ENCODE measurements around the gene PLA2G5.
"Not testable (repeated sequence)": the region's sequence is repeated elsewhere in the genome, so short reads cannot be mapped to it uniquely, and the experiment has no call there.

Gene PLA2G5

GRCh38 chr1:20112279-20113000 lies 42.4 kb downstream of the PLA2G5 start:
- DNase-seq, result no peak
- intact Hi-C loops (cut with DNase I), result no loop called here

GRCh38 chr1:20114021-20114648 lies 44.1 kb downstream of the PLA2G5 start:
- DNase-seq, result no peak
- intact Hi-C loops (cut with DNase I), result no loop called here

DNA sequence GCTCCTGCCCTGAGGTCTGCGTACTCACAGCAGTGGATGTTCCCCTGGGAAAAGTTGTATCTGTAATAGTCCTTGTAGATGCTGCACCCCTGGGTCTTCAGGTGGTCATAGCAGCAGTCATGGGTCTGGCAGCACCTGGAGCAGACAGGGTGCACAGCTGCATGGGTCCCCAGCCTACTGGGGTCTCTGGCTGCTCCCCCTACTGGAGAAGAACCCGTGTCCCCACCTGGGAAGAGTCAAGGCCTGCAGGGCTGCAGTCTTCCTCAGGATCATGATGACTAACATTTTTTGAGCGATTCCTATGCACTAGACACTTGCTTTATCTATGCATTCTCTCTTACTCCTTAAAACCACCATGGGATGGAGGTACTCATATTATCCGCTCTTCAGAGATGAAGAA lies 45.5 kb downstream of the PLA2G5 start:
- DNase-seq, result no peak
- intact Hi-C loops (cut with DNase I), result no loop called here

GRCh38 chr1:20115916-20116315 lies 45.9 kb downstream of the PLA2G5 start:
- DNase-seq, result no peak
- intact Hi-C loops (cut with DNase I), result no loop called here

DNA sequence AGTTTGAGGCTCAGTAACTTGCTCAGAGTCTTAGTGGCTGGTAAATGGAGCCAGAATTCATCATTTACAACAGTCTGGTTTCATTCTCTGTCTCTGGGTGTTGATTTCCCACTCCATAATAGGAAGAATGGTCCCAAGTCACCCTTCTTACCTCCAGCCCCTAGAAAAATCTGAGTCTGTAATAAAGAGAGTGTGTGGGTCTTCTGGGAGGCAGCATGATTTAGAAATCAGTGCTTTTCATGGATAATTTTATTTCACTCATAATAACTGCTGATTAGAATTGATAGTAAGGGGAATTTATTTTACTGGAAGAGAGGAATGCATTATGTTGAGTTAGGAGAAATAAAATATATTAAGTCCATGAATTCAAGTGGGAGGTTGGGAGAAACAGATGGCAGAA lies 47.2 kb downstream of the PLA2G5 start:
- DNase-seq, result no peak
- intact Hi-C loops (cut with DNase I), result no loop called here

GRCh38 chr1:20119347-20119746 lies 49.4 kb downstream of the PLA2G5 start, which contains the start of gene PLA2G2D:
PLA2G2D (minus strand) TSS chr1:20119536; CDS start chr1:20119498, 38 bp downstream.
- DNase-seq, result no peak
- intact Hi-C loops (cut with DNase I), result no loop called here

DNA sequence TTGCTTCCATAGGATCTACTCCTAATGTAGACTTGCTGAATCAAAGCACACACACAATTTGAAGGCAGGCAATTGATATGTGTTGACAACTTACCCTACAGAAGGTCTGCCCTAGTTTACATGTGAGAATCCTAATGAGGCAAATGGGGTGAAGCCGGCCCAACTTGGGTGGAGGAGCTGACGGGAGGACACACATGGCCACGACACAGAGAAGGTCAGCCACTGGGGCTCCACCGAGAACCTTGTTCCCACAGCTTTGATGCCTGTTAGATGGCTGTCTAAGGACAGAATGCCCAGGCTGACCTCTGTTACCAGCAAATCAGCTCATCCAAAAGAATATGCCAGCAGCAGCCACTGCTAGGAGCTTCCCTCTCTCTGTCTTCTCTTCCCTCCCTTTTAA lies 50.8 kb downstream of the PLA2G5 start:
- no peak for DNase-seq
- intact Hi-C loops (cut with DNase I), result no loop called here

DNA sequence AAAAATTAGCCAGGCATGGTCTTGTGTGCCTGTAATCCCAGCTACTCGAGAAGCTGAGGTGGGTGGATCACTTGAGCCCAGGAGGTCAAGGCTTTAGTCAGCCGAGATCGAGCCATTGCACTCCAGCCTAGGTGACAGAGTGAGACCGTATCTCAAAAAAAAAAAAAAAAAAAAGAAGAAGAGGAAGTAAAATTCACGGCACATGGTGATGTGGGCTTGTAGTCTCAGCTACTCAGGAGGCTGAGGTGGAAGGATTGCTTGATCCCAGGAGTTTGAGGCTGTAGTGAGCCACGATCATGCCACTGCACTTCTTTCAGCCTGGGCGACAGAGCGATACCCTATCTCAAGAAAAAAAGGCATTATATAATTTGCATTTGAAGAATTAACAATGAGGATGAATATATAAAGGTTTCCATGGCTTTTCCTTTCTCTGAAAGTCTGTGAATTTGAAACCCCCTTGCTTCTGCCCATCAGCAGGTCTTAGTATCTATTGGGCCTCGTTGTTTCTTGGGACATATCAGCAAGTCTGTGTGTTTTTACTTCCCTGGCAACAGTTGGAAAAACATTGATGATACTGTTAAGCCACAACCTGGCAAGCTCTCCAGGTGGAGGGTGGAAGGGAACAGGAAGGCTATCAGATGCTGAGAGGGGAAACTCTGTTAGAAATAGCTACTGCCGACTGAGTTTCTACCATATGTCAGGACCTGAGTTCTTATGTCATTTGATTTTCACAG lies 53.9 kb downstream of the PLA2G5 start:
- no peak for DNase-seq
- intact Hi-C loops (cut with DNase I), result no loop called here

GRCh38 chr1:20124456-20125057 lies 54.6 kb downstream of the PLA2G5 start:
- intact Hi-C loops (cut with DNase I), result no loop called here
- peak in 2 of 10 donors; percentile 19 for DNase-seq

- intact Hi-C loops (cut with DNase I), result no loop called here
- no peak for DNase-seq
These were observed 55.1 kb downstream of the PLA2G5 start for GRCh38 chr1:20125100-20125499.

- intact Hi-C loops (cut with DNase I), result no loop called here
- no peak for DNase-seq
These were observed 56.2 kb downstream of the PLA2G5 start for GRCh38 chr1:20126041-20126805.

DNA sequence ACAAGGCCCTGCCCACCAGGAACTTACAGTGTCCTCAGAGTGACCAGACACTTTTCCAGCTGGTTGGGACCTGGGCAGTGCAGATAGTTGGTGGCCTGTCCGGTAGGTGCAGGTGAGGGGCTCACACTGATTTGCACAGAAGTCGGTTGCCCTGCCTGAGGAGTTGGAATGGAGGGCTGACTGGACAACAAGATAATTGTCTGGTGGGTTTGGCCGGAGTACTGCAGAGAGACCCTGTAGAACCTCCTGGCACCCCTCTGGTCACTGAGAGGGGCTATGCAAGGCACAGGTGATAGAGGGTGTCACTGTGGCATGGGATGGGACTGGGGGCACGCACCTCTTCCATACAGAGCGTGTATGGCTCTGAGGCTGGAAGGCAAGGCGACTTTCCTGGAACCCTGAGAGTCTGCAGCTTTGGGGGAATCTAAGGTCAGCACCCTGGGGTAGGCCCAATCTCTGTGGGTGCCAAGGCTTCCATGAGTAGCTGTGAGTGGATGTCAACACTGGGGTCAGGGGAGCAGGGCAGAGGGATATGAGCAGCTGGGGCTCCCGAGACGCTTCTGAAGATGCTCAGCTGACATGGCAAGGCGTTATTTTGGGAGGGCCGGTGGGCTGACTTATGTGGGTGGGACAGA lies 56.9 kb downstream of the PLA2G5 start:
- intact Hi-C loops (cut with DNase I), result no loop called here
- DNase-seq, result no peak

DNA sequence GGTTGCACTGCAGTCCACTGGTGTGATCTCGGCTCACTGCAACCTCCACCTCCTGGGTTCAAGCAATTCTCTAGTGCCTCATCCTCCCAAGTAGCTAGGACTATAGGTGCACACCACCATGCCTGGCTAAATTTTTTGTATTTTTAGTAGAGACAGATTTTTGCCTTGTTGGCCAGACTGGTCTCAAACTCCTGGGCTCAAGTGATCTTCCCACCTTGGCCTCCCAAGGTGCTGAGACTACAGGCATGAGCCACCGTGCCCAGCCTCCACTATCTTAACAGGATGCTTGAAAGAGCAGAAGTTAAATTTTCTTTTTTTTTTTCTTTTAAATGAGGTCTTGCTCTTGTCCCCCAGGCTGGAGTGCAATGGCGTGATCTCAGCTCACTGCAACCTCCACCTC lies 60.5 kb downstream of the PLA2G5 start:
- intact Hi-C loops (cut with DNase I), result not testable (repeated sequence)
- peak in 1 of 10 donors; percentile 36 for DNase-seq

DNA sequence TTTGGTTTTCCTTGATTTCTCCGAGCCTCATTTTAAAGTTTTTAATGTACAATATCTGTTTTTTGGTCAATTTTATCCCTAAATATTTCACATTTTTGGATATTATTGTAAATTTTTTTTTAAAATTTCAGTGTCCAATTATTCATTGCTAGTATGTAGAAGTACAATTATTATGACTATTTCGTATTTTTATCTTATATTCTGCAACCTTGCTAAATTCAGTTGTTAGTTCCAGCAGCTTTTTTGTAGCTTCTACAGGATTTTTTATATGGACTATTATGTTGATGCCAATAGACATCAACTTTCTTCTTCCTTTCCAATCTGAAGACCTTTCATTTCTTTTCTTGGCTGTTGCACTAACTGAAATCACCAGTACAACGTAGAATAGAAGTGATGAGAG lies 65.0 kb downstream of the PLA2G5 start:
- intact Hi-C loops (cut with DNase I), result no loop called here
- no peak for DNase-seq

DNA sequence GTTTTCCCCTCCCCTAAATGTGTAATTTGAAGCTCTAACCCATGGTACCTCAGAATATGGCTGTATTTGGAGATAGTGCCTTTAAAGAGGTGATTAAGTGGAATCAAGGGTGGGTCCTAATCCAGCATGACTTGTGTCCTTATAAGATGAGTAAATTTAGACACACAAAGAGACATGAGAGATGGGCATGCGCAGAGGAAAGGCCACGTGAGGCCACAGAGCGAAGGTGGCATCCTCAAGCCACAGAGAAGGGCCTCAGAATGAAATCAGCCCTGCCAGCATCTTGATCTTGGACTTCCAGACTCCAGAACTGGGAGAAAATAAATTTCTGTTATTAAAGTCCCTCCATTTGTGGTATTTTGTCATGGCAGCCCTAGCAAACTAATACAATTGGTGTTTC lies 66.3 kb downstream of the PLA2G5 start:
- intact Hi-C loops (cut with DNase I), result no loop called here
- no peak for DNase-seq

DNA sequence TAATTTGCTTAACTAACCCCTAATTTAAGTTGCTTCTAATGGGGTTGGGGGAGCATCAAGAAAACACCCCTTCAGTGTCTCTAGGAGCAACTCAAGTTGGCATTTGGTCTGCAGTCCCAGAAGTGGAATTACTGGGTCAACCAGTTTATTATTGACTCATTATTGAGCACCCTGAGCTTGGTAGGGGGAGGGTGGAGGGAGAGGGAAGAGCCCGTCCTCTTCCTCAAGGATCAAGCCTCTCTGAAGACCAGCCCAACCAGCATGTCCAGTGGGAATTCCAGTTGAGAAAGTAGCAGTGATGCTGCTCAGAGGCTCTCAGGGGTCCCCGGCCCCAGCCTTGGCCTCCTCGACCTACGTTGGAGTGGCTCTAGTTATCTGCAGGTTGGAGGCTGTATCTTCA lies 67.1 kb downstream of the PLA2G5 start:
- DNase-seq, result peak in 1 of 10 donors; percentile 52
- intact Hi-C loops (cut with DNase I), result no loop called here

DNA sequence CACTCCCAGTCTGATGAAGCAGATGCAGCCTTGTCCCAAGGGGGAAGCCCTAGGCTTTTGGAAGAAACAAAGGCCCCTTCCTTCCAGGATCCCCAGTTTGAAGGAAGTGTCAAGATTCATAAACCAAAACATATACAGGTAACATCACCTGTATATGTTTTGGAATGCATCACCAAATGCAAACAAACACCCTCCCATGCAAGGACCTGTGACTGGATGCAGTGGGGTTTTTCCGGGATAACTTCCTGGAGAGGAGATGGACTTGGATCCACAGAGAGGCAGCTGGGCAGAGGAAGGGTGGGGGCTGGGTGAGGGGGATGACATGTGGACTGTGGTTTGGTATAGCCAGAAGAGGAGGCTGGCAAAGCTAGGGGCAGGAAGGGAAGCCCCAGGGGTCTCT lies 67.6 kb downstream of the PLA2G5 start:
- intact Hi-C loops (cut with DNase I), result no loop called here
- peak in 1 of 10 donors; percentile 7 for DNase-seq

- DNase-seq, result peak in 2 of 10 donors; percentile 35 to 59
- intact Hi-C loops (cut with DNase I), result no loop called here
These were observed 68.4 kb downstream of the PLA2G5 start for GRCh38 chr1:20138346-20138745.

DNA sequence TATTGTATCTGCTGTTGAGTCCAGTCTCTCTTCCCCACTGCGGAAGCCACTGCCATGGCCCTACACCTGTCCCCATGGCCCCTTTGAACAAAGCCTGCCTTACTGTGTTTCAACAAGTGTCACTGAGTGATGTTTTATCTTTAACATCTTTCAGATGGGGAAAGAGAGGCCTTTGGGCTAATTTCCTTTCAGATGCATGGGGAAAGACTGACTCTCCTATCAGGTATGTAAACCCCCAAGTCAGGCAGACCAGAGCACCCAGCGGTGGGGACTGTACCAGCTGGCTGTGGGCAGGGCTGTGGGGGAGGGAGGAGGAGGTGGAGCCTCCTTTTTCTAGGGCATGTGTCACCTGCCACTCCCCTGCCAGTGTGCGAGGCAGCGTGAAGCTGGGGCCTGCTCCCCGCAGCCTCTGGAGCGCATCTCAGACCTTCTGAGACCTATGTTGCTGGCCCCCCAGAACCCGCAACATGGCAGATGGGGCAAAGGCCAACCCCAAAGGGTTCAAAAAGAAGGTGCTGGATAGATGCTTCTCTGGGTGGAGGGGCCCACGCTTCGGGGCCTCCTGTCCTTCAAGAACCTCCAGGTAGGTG lies 69.1 kb downstream of the PLA2G5 start, which contains the start of gene PLA2G2F:
Gene PLA2G2F, plus strand, starts transcription at position 363 of the 590 bp plus-strand sequence. Its CDS starts 105 bp downstream, at position 468.
- intact Hi-C loops (cut with DNase I), result no loop called here
- DNase-seq, result peak in 1 of 10 donors; percentile 62
